ENCODE data around the gene SOX6. TPM values are rescaled to one million over a fixed set of nuclear protein-coding genes. Genes with fewer than 3 reads are reported as not detected.

Gene SOX6
- polyA plus RNA-seq, 1 donor (not counting 4 experiments of a cell fraction or from before 2014, with no cell fraction given), result 6.0 TPM

DNA sequence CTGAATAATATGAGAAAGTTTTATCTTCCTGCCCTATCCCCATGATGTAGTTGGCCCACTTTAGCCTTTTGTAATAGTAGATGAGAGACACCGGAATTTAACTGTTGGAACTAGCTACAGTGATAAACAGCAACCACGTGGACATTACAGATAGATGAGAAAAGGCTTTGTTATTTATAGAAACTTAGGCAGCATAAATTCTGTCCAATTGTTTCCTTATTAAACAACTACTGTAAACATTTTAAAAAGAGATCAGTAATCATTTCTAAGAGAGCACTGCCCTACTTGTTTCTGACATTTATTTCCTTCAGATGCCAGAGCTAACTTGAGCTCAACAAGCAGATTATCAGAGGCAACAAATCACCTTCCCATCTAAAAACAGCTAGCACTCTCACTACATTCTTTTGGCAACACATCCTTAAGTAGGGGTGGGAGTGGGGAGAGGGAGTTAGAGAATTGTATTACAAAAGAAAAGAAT is 63.1 kb downstream of the SOX6 start:
- H3K4me3 ChIP-seq (ENCODE audit: control insufficient read depth in 2 of 3, extremely low read depth in 1 of 3, insufficient read depth in 2 of 3, low read depth in 1 of 3, low read length in 3 of 3), result no peak overlapping the region
- dilution Hi-C loops (cut with MboI; ENCODE audit: extremely low pct_ligation_motif_present, low sequenced_read_pairs), result no loop called here
- H3K4me1 ChIP-seq (ENCODE audit: control insufficient read depth, extremely low read depth, insufficient read depth, low read length), result no peaks in the 10 kb centered on the region
- H2AFZ ChIP-seq (ENCODE audit: control insufficient read depth, low read length), result no peak overlapping the region
- DNase-seq (ENCODE audit: low read depth, low spot score), result no peak
- TF ChIP-seq EZH2 (IDR thresholded peaks at IDR 0.05; ENCODE audit: low read length), result no peak
- TF ChIP-seq, protein P1, sequence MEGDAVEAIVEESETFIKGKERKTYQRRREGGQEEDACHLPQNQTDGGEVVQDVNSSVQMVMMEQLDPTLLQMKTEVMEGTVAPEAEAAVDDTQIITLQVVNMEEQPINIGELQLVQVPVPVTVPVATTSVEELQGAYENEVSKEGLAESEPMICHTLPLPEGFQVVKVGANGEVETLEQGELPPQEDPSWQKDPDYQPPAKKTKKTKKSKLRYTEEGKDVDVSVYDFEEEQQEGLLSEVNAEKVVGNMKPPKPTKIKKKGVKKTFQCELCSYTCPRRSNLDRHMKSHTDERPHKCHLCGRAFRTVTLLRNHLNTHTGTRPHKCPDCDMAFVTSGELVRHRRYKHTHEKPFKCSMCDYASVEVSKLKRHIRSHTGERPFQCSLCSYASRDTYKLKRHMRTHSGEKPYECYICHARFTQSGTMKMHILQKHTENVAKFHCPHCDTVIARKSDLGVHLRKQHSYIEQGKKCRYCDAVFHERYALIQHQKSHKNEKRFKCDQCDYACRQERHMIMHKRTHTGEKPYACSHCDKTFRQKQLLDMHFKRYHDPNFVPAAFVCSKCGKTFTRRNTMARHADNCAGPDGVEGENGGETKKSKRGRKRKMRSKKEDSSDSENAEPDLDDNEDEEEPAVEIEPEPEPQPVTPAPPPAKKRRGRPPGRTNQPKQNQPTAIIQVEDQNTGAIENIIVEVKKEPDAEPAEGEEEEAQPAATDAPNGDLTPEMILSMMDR (optimal IDR thresholded peaks at IDR 0.05 in 1 of 3, IDR thresholded peaks at IDR 0.05 in 1 of 3, conservative IDR thresholded peaks at IDR 0.05 in 1 of 3; ENCODE audit: extremely low read depth in 1 of 3, insufficient read depth in 2 of 3, low read length in 3 of 3), result no peak
- H3K9ac ChIP-seq (ENCODE audit: control insufficient read depth, extremely low read depth, insufficient read depth, low read length), result no peak overlapping the region
- H3K9me3 ChIP-seq (ENCODE audit: control insufficient read depth, low read depth, low read length), result no peaks in the 10 kb centered on the region
- no peak overlapping the region for H3K27ac ChIP-seq (ENCODE audit: control insufficient read depth, insufficient read depth, low read length)
- FAIRE-seq, result no peak
- H3K9me1 ChIP-seq (ENCODE audit: control insufficient read depth, extremely low read depth, insufficient read depth, low read length), result no peaks in the 10 kb centered on the region
- no peaks in the 10 kb centered on the region for H4K20me1 ChIP-seq (ENCODE audit: control insufficient read depth, extremely low read depth, insufficient read depth, low read length)
- H3K27me3 ChIP-seq (ENCODE audit: control insufficient read depth, extremely low read depth, insufficient read depth, low read length), result no peaks in the 10 kb centered on the region
- no peaks in the 10 kb centered on the region for H3K36me3 ChIP-seq (ENCODE audit: control insufficient read depth in 2 of 2, extremely low read depth in 1 of 2, insufficient read depth in 2 of 2, low read length in 2 of 2)
- H3K79me2 ChIP-seq (ENCODE audit: control insufficient read depth, insufficient read depth, low read length), result no peaks in the 10 kb centered on the region
- H3K4me2 ChIP-seq (ENCODE audit: control insufficient read depth, extremely low read depth, insufficient read depth, low read depth, low read length), result no peak overlapping the region

DNA sequence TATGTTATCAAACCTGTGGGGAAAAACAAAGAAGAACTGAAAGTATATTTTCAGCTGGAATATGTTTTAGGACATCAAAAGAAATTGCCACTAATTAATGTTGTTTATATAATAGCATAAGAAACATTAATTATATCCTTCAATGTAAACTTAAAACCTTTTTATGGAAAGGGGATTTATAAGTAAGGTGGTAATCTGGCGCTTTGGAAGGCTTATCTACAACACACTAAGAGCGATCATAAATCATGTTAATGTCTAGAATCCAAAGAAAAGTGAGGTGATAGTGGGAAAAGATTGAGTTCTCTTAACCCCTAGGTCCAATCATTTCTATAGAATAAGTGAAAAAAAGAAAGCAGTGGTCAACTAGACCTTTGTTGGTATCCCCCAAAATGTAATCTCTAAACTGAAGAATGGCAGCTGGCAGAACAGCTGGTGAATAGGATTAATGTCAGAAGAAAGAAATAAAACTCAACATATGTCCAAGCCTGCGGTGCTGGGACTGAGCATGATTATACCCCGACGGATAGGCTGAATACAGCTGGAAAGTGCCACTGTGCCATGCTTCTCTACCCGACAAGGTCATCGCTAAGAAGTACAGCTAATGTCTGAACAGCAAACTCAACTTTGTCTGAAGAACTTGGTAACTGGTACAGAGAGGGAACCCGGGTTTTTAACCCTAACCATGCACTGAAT is 64.0 kb downstream of the SOX6 start:
- no peak for DNase-seq (ENCODE audit: low read depth, low spot score)
- H3K4me3 ChIP-seq (ENCODE audit: control insufficient read depth in 2 of 3, extremely low read depth in 1 of 3, insufficient read depth in 2 of 3, low read depth in 1 of 3, low read length in 3 of 3), result no peak overlapping the region
- H3K9ac ChIP-seq (ENCODE audit: control insufficient read depth, extremely low read depth, insufficient read depth, low read length), result no peak overlapping the region
- H3K4me1 ChIP-seq (ENCODE audit: control insufficient read depth, extremely low read depth, insufficient read depth, low read length), result no peaks in the 10 kb centered on the region
- no peaks in the 10 kb centered on the region for H3K9me1 ChIP-seq (ENCODE audit: control insufficient read depth, extremely low read depth, insufficient read depth, low read length)
- no peaks in the 10 kb centered on the region for H3K9me3 ChIP-seq (ENCODE audit: control insufficient read depth, low read depth, low read length)
- dilution Hi-C loops (cut with MboI; ENCODE audit: extremely low pct_ligation_motif_present, low sequenced_read_pairs), result no loop called here
- H4K20me1 ChIP-seq (ENCODE audit: control insufficient read depth, extremely low read depth, insufficient read depth, low read length), result no peaks in the 10 kb centered on the region
- H3K79me2 ChIP-seq (ENCODE audit: control insufficient read depth, insufficient read depth, low read length), result no peaks in the 10 kb centered on the region
- H3K4me2 ChIP-seq (ENCODE audit: control insufficient read depth, extremely low read depth, insufficient read depth, low read depth, low read length), result no peak overlapping the region
- no peak overlapping the region for H2AFZ ChIP-seq (ENCODE audit: control insufficient read depth, low read length)
- no peak overlapping the region for H3K27ac ChIP-seq (ENCODE audit: control insufficient read depth, insufficient read depth, low read length)
- H3K36me3 ChIP-seq (ENCODE audit: control insufficient read depth in 2 of 2, extremely low read depth in 1 of 2, insufficient read depth in 2 of 2, low read length in 2 of 2), result no peaks in the 10 kb centered on the region
- no peak for FAIRE-seq
- TF ChIP-seq, protein P1 (optimal IDR thresholded peaks at IDR 0.05 in 1 of 3, IDR thresholded peaks at IDR 0.05 in 1 of 3, conservative IDR thresholded peaks at IDR 0.05 in 1 of 3; ENCODE audit: extremely low read depth in 1 of 3, insufficient read depth in 2 of 3, low read length in 3 of 3), result no peak
- no peak for TF ChIP-seq EZH2 (IDR thresholded peaks at IDR 0.05; ENCODE audit: low read length)
- no peaks in the 10 kb centered on the region for H3K27me3 ChIP-seq (ENCODE audit: control insufficient read depth, extremely low read depth, insufficient read depth, low read length)

Data from keratinocyte (primary cell).